NOMO-1 treated with DMSO at 0.1 percent for 48 hours (cell line): ENCODE data around the gene PRSS21.

Experiments used
- DNase-seq: peaks from one replicate; lab custom pipeline; 2025; ENCODE audit not compliant: unreplicated experiment; lab: John Stamatoyannopoulos, UW

The PRSS21 gene

GRCh38 chr16:2804728-2805127 lies 12.3 kb upstream of the PRSS21 start:
- no peak for DNase-seq

GRCh38 chr16:2806286-2806685 lies 10.8 kb upstream of the PRSS21 start:
- DNase-seq, result no peak

GRCh38 chr16:2808181-2808580 lies 8.9 kb upstream of the PRSS21 start:
- DNase-seq, result no peak

- no peak for DNase-seq
Observed at GRCh38 chr16:2809149-2809760, 7.8 kb upstream of the PRSS21 start.

GRCh38 chr16:2810651-2811050 lies 6.4 kb upstream of the PRSS21 start:
- no peak for DNase-seq

- DNase-seq, result no peak
Observed at GRCh38 chr16:2811703-2812471, 5.2 kb upstream of the PRSS21 start.

- DNase-seq, result no peak
Observed at GRCh38 chr16:2813771-2814221, 3.2 kb upstream of the PRSS21 start.

- DNase-seq, result no peak
Observed at GRCh38 chr16:2814551-2815298, 2.3 kb upstream of the PRSS21 start.

GRCh38 chr16:2815299-2815771 lies 1.7 kb upstream of the PRSS21 start:
- DNase-seq, result no peak

GRCh38 chr16:2817340-2818271 lies 569 bp downstream of the PRSS21 start:
- no peak for DNase-seq

GRCh38 chr16:2818272-2818876 lies 1.3 kb downstream of the PRSS21 start:
- DNase-seq, result no peak

GRCh38 chr16:2819179-2819938 lies 2.3 kb downstream of the PRSS21 start:
- no peak for DNase-seq

- no peak for DNase-seq
Observed at GRCh38 chr16:2819939-2820835, 3.1 kb downstream of the PRSS21 start.

GRCh38 chr16:2820836-2821486 lies 3.9 kb downstream of the PRSS21 start:
- DNase-seq, result no peak

GRCh38 chr16:2821487-2822157 lies 4.6 kb downstream of the PRSS21 start:
- DNase-seq, result no peak

- DNase-seq, result no peak
Observed at GRCh38 chr16:2822158-2822495, 5.1 kb downstream of the PRSS21 start.

GRCh38 chr16:2822496-2822895 lies 5.5 kb downstream of the PRSS21 start:
- no peak for DNase-seq

GRCh38 chr16:2824626-2825025 lies 7.6 kb downstream of the PRSS21 start:
- DNase-seq, result no peak
